ENCODE measurements around the gene HEPACAM2. TPM values are rescaled to one million over a fixed set of nuclear protein-coding genes. Genes with fewer than 3 reads are reported as not detected.

The HEPACAM2 gene
- total RNA-seq, 1 donor from 2014 or later: not detected

DNA sequence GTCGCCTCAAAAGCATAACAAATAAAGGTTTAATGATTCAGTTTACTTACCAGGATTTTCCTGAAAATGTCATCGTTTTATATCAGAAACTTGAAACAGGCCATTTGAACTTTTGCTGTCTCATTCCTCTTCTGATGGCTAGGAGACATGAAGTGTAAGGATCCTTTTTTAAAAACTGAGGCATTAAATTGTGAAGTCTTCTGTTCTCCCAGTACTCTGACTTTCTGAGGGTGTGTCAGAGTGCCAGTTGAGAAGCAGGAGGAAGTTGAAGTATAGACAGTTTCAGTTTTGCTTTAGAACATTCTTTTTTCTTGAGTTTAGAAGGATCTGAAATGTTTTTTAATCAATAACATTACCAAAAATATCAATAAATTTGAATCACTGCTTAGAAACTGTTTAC lies 78.1 kb downstream of the HEPACAM2 start, which contains the start of gene SAMD9L:
SAMD9L (minus strand) TSS at position 242 of the 400 bp plus-strand sequence. CDS start 12,414 bp downstream, outside the sequence.
- H3K4me1 Mint-ChIP-seq (ENCODE audit: low read depth, unreplicated experiment): peaks cover 18% of the 10 kb centered on the region
- peaks cover 23% of the 10 kb centered on the region for H3K36me3 Mint-ChIP-seq (ENCODE audit: low read depth, unreplicated experiment)
- Histone ChIP-seq H3K36me3 (ENCODE audit: insufficient read depth, low read length) (no peaks in the 10 kb centered on the region), H3K9ac (ENCODE audit: low read length) (peak within 1 kb of the TSS; percentile 21), H3K27me3 (ENCODE audit: insufficient read depth, low read length) (no peaks in the 10 kb centered on the region), H3K9me3 (ENCODE audit: insufficient read depth, low read depth, low read length) (no peaks in the 10 kb centered on the region), H3K27ac (ENCODE audit: low read depth, low read length) (no peak within 1 kb of the TSS), H3K4me3 (ENCODE audit: insufficient read depth, low read depth, low read length) (peak within 1 kb of the TSS; percentile 53), H2AFZ (ENCODE audit: low read depth, low read length) (peak within 1 kb of the TSS; percentile 8), H3K4me1 (ENCODE audit: insufficient read depth, low read length) (peaks cover 5% of the 10 kb centered on the region), H3K79me2 (ENCODE audit: insufficient read depth, low read length) (no peaks in the 10 kb centered on the region), H3K4me2 (ENCODE audit: low read length) (peak within 1 kb of the TSS; percentile 76), H4K20me1 (ENCODE audit: insufficient read depth, low read length) (no peaks in the 10 kb centered on the region)
- H3K27me3 Mint-ChIP-seq (ENCODE audit: low read depth, unreplicated experiment): peaks cover 3% of the 10 kb centered on the region
- FAIRE-seq (no peak), DNase-seq (ENCODE audit: low read depth) (no peak)
- peak within 1 kb of the TSS; percentile 92 for H3K4me3 Mint-ChIP-seq (ENCODE audit: unreplicated experiment)
- TF ChIP-seq EZH2 (IDR thresholded peaks at IDR 0.05; ENCODE audit: insufficient read depth, low read length): no peak
- peak within 1 kb of the TSS; percentile 74 for H3K27ac Mint-ChIP-seq (ENCODE audit: unreplicated experiment)
- peaks cover 3% of the 10 kb centered on the region for H3K9me3 Mint-ChIP-seq (ENCODE audit: unreplicated experiment)

DNA sequence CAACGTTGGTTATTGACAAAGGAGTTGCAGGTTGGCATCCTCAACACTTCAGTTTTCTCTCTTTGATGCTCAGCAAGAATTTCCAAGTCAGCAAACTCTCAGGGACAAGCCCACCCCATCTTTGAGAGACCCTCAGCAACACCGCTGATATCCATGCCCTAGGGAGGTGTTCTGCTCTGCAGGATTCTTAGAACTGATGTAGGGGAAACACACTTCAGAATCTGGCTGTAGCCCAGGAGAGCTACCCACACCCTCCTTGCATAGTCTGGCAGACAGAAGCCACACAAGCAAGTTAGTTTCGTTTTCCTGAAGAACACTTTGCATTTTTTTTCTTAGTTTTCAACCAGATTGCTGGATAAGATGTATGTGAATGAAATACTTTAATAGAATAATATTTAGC lies 78.9 kb downstream of the HEPACAM2 start:
- Histone ChIP-seq H2AFZ (ENCODE audit: low read depth, low read length) (peak overlapping the region; percentile 8), H3K9me3 (ENCODE audit: insufficient read depth, low read depth, low read length) (no peaks in the 10 kb centered on the region), H3K4me1 (ENCODE audit: insufficient read depth, low read length) (peaks cover 5% of the 10 kb centered on the region), H3K4me2 (ENCODE audit: low read length) (peak overlapping the region; percentile 76), H3K27ac (ENCODE audit: low read depth, low read length) (no peak overlapping the region), H4K20me1 (ENCODE audit: insufficient read depth, low read length) (no peaks in the 10 kb centered on the region), H3K36me3 (ENCODE audit: insufficient read depth, low read length) (no peaks in the 10 kb centered on the region), H3K9ac (ENCODE audit: low read length) (peak overlapping the region; percentile 21), H3K27me3 (ENCODE audit: insufficient read depth, low read length) (no peaks in the 10 kb centered on the region), H3K4me3 (ENCODE audit: insufficient read depth, low read depth, low read length) (peak overlapping the region; percentile 53), H3K79me2 (ENCODE audit: insufficient read depth, low read length) (no peaks in the 10 kb centered on the region)
- Mint-ChIP-seq H3K27me3 (ENCODE audit: low read depth, unreplicated experiment) (peaks cover 3% of the 10 kb centered on the region), H3K36me3 (ENCODE audit: low read depth, unreplicated experiment) (peaks cover 27% of the 10 kb centered on the region), H3K4me3 (ENCODE audit: unreplicated experiment) (peak overlapping the region; percentile 92), H3K9me3 (ENCODE audit: unreplicated experiment) (peaks cover 3% of the 10 kb centered on the region), H3K4me1 (ENCODE audit: low read depth, unreplicated experiment) (peaks cover 18% of the 10 kb centered on the region), H3K27ac (ENCODE audit: unreplicated experiment) (peak overlapping the region; percentile 74)
- peak; percentile 60 for DNase-seq (ENCODE audit: low read depth)
- TF ChIP-seq, protein P1, sequence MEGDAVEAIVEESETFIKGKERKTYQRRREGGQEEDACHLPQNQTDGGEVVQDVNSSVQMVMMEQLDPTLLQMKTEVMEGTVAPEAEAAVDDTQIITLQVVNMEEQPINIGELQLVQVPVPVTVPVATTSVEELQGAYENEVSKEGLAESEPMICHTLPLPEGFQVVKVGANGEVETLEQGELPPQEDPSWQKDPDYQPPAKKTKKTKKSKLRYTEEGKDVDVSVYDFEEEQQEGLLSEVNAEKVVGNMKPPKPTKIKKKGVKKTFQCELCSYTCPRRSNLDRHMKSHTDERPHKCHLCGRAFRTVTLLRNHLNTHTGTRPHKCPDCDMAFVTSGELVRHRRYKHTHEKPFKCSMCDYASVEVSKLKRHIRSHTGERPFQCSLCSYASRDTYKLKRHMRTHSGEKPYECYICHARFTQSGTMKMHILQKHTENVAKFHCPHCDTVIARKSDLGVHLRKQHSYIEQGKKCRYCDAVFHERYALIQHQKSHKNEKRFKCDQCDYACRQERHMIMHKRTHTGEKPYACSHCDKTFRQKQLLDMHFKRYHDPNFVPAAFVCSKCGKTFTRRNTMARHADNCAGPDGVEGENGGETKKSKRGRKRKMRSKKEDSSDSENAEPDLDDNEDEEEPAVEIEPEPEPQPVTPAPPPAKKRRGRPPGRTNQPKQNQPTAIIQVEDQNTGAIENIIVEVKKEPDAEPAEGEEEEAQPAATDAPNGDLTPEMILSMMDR (IDR thresholded peaks at IDR 0.05; ENCODE audit: insufficient read depth, low read depth, low read length): no peak
- TF ChIP-seq EZH2 (IDR thresholded peaks at IDR 0.05; ENCODE audit: insufficient read depth, low read length): no peak
- no peak for FAIRE-seq

DNA sequence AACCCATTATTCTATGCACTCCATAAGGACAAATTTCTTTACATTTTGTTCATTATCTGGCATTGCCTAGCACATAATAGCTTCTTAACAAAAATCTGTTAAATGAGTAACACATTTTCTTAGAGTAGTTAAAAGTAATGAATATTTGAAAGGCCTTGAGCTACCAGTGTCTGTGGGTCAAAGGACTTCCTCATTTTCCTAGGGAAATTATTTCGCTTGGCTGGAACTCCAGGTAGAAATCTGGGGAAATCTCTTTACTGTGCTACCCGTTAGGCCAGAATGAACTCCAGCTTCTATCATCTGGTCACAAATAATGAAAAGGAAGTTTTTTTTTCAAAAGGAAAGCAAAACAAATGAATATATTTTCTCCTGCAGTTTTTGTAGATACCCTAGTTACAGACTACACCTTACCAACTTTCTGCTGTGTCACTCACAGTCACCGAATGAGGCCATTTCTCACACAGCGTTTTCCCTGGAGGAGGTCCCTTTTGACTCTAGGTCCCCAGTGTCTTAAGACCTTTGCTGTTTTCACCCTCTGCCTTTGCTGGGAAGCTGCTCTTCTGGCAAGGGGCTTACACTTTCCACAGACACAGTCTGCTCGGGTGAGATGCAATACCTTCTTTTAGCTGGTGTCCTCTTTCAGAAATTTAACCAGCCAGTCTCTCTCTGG lies 79.7 kb downstream of the HEPACAM2 start:
- peaks cover 27% of the 10 kb centered on the region for H3K36me3 Mint-ChIP-seq (ENCODE audit: low read depth, unreplicated experiment)
- peaks cover 3% of the 10 kb centered on the region for H3K27me3 Mint-ChIP-seq (ENCODE audit: low read depth, unreplicated experiment)
- H3K27me3 ChIP-seq (ENCODE audit: insufficient read depth, low read length): no peaks in the 10 kb centered on the region
- H3K4me1 ChIP-seq (ENCODE audit: insufficient read depth, low read length): peaks cover 5% of the 10 kb centered on the region
- H3K4me2 ChIP-seq (ENCODE audit: low read length): peak overlapping the region; percentile 76
- H3K4me3 ChIP-seq (ENCODE audit: insufficient read depth, low read depth, low read length): no peak overlapping the region
- H3K27ac ChIP-seq (ENCODE audit: low read depth, low read length): no peak overlapping the region
- H3K36me3 ChIP-seq (ENCODE audit: insufficient read depth, low read length): no peaks in the 10 kb centered on the region
- H3K4me1 Mint-ChIP-seq (ENCODE audit: low read depth, unreplicated experiment): peaks cover 18% of the 10 kb centered on the region
- H3K79me2 ChIP-seq (ENCODE audit: insufficient read depth, low read length): no peaks in the 10 kb centered on the region
- DNase-seq (ENCODE audit: low read depth): no peak
- no peak for TF ChIP-seq EZH2 (IDR thresholded peaks at IDR 0.05; ENCODE audit: insufficient read depth, low read length)
- TF ChIP-seq, protein P1 (IDR thresholded peaks at IDR 0.05; ENCODE audit: insufficient read depth, low read depth, low read length): no peak
- peak overlapping the region; percentile 14 for H3K27ac Mint-ChIP-seq (ENCODE audit: unreplicated experiment)
- FAIRE-seq: no peak
- H3K9me3 ChIP-seq (ENCODE audit: insufficient read depth, low read depth, low read length): no peaks in the 10 kb centered on the region
- H4K20me1 ChIP-seq (ENCODE audit: insufficient read depth, low read length): no peaks in the 10 kb centered on the region
- H3K9ac ChIP-seq (ENCODE audit: low read length): no peak overlapping the region
- H3K4me3 Mint-ChIP-seq (ENCODE audit: unreplicated experiment): peak overlapping the region; percentile 92
- H3K9me3 Mint-ChIP-seq (ENCODE audit: unreplicated experiment): peaks cover 3% of the 10 kb centered on the region
- no peak overlapping the region for H2AFZ ChIP-seq (ENCODE audit: low read depth, low read length)

Data from astrocyte (in vitro differentiated cells and primary cell).